Body of pancreas (tissue), 4 donors: ENCODE data around the gene SEMA7A.

ENCODE experiments used
- CTCF ChIP-seq, 7 experiments: fragments of 450-650 bp in 4 of 7; fragments of 200-600 bp in 3 of 7; sonication (generic) in 3 of 7; IDR thresholded peaks; one replicate each; pipeline ENCODE4 v1.5.1; 2016 to 2019; ENCODE audit warnings: antibody characterized with exemption in 7 of 7
- POLR2A ChIP-seq, 3 donors: fragments of 450-650 bp; IDR thresholded peaks; one replicate each; pipeline ENCODE4 v1.6.1; 2016; ENCODE audit warnings: antibody characterized with exemption in 3 of 3, mild to moderate bottlenecking in 2 of 3

- TF ChIP-seq CTCF (IDR thresholded peaks at IDR 0.05) (no peak), POLR2A (IDR thresholded peaks at IDR 0.05) (no peak)
Observed at GRCh38 chr15:74392451-74392830, 41.3 kb downstream of the SEMA7A start.
